Pancreas (tissue), 10 donors: Measurements from ENCODE around the gene HSD17B12. TPM values are rescaled to one million over a fixed set of nuclear protein-coding genes. Genes with fewer than 3 reads are reported as not detected.
"Not testable (repeated sequence)": the region's sequence is repeated elsewhere in the genome, so short reads cannot be mapped to it uniquely, and the experiment has no call there.

ENCODE experiments used
- ATAC-seq, 4 donors: fragments of 200-7000 bp; cut with Tn5 transposase; one replicate each; pipeline versions ENCODE4 v1.8.0 to v1.9.1; 2020; ENCODE audit warnings: mild to moderate bottlenecking in 4 of 4, moderate library complexity in 4 of 4
- DNase-seq, 6 donors: peaks; one replicate each; pipeline ENCODE4 v3.0.0-alpha.2; 2020
- FAIRE-seq: peaks from 2 replicates; lab custom pipeline; 2012; peaks lifted over from hg19 to GRCh38; lab: Jason Lieb, UNC
- H3K27ac ChIP-seq, 4 donors: fragments of 200-600 bp; sonication (generic); 1 replicate in 3 of 4; 2 replicates in 1 of 4; pipeline versions ENCODE4 v1.5.0 to v1.8.0; 2020
- H3K27me3 ChIP-seq, 4 donors: fragments of 200-600 bp; one replicate each; pipeline ENCODE4 v1.8.0; 2021
- H3K36me3 ChIP-seq, 3 donors: fragments of 200-600 bp; sonication (generic) in 1 of 3; one replicate each; pipeline versions ENCODE4 v1.5.0 to v1.8.0; 2020 to 2021
- H3K4me1 ChIP-seq, 3 donors: fragments of 200-600 bp; one replicate each; pipeline ENCODE4 v1.8.0; 2021
- H3K4me3 ChIP-seq, 4 donors: fragments of 200-600 bp; sonication (generic) in 2 of 4; one replicate each; pipeline versions ENCODE4 v1.5.0 to v1.8.0; 2020 to 2021
- H3K9me3 ChIP-seq, 4 donors: fragments of 200-600 bp; one replicate each; pipeline ENCODE4 v1.8.0; 2021
- WGBS, 2 donors: extraction: QIAGEN DNeasy Blood & Tissue Kit; methylation state at CpG; one replicate each; pipeline ENCODE4 v1.1.7; 2013; 5-methylcytosine and 5-hydroxymethylcytosine counted together
- intact Hi-C, 3 donors: fragments of 100-400 bp; cut with DNase I; formaldehyde crosslinking; loops; one replicate each; pipeline versions ENCODE4 v1.11.1 to v1.14.2; 2022
- polyA plus RNA-seq, 2 donors: library from polyadenylated mRNA; stranded (reverse); fragments of 200-250 nt; gene quantifications; one replicate each; pipeline ENCODE4 v1.2.3, GENCODE V29; 2013
- total RNA-seq, 6 donors: library from RNA; stranded (reverse); fragmentation: NEBNext Ultra II Directional in 4 of 6; extraction: Animal tissue kit (Norgen Biotek cat#: 25700) in 4 of 6; gene quantifications; one replicate each; pipeline versions ENCODE4 v1.2.1 to v1.2.4, GENCODE V29; 2021 to 2023
- TF ChIP-seq, protein P1 (sequence below), 4 donors: fragments of 200-600 bp; sonication (generic) in 3 of 4; IDR thresholded peaks; one replicate each; pipeline versions ENCODE4 v1.5.0 to v1.8.0; 2021; ENCODE audit warnings: antibody characterized with exemption in 4 of 4
- donor health status: healthy with polysubstance abuse.
- donor health status: DM: no; HTN: no; CAD: no; lungs with moderate emphysema.
- donor health status: DM: no; HTN: no; CAD: no.
- donor health status: control.
- donor health status: control.
- donor health status: Bipolar disorder and iron deficiency.
- donor health status: DM: yes; HTN: yes; CAD: no.
- donor health status: DM: no; HTN: no; CAD: no.
- donor health status: DM: no; HTN: no; CAD: no.
- donor health status: DM: yes; HTN: yes; CAD: no.

HSD17B12 gene
- total and polyA plus RNA-seq, 8 donors = 21.0 to 51.9 (median 38.9) TPM

DNA sequence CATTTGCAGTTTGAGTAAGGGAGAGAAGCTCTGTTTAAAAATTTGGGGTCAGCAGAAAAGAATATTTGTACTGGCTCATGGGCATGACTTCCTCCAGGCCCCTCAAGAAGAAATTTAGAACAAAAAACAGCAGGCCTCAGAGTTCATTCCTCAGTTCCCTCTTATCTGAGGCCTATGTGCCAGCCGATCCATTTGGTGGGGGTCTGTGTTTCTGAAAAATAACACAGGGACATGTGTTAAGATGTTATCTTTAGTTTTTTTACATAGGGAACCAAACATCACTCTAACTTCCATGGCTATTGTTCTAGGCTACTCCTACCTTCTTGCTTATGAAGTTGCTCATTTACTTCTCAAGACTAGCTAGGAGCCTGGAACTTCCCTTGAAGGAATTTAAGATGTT, 16.2 kb upstream of the HSD17B12 start:
- intact Hi-C loops = no loop called here
- Histone ChIP-seq H3K27me3 (no peaks in the 10 kb centered on the region), H3K27ac (no peak overlapping the region), H3K9me3 (no peaks in the 10 kb centered on the region), H3K4me3 (no peak overlapping the region), H3K4me1 (no peaks in the 10 kb centered on the region), H3K36me3 (no peaks in the 10 kb centered on the region)
- 51 to 75% methylated on average over 1 of the region's 1 CpG for WGBS, 2 donors
- TF ChIP-seq, protein P1, sequence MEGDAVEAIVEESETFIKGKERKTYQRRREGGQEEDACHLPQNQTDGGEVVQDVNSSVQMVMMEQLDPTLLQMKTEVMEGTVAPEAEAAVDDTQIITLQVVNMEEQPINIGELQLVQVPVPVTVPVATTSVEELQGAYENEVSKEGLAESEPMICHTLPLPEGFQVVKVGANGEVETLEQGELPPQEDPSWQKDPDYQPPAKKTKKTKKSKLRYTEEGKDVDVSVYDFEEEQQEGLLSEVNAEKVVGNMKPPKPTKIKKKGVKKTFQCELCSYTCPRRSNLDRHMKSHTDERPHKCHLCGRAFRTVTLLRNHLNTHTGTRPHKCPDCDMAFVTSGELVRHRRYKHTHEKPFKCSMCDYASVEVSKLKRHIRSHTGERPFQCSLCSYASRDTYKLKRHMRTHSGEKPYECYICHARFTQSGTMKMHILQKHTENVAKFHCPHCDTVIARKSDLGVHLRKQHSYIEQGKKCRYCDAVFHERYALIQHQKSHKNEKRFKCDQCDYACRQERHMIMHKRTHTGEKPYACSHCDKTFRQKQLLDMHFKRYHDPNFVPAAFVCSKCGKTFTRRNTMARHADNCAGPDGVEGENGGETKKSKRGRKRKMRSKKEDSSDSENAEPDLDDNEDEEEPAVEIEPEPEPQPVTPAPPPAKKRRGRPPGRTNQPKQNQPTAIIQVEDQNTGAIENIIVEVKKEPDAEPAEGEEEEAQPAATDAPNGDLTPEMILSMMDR (IDR thresholded peaks at IDR 0.05) = no peak
- DNase-seq = no peak
- FAIRE-seq = no peak
- no peak for ATAC-seq

DNA sequence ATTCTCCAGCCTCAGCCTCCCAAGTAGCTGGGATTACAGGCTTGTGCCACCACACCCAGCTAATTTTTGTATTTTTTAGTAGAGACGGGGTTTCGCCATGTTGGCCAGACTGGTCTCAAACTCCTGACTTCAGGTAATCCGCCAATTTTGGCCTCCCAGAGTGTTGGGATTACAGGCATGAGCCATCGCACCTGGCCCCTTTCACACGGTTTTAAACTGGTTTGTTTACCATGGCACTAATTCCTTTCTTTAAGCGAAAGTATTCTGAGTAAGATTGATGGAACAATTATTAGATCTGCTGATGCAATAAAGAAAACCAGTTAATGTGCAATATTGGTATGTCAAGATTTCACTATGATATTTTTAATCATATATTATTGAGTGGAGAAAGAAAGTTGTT, 9.3 kb upstream of the HSD17B12 start:
- peak in 2 of 4 donors; percentile 70 to 75 for ATAC-seq
- intact Hi-C loops, H3K27ac ChIP-seq, H3K4me1 ChIP-seq, H3K36me3 ChIP-seq, FAIRE-seq, H3K27me3 ChIP-seq, H3K9me3 ChIP-seq, H3K4me3 ChIP-seq: not testable (repeated sequence)
- WGBS, 2 donors = 26% methylated on average over 6 of the region's 6 CpGs
- DNase-seq = peak in 4 of 6 donors; percentile 21 to 67 (median 62)

DNA sequence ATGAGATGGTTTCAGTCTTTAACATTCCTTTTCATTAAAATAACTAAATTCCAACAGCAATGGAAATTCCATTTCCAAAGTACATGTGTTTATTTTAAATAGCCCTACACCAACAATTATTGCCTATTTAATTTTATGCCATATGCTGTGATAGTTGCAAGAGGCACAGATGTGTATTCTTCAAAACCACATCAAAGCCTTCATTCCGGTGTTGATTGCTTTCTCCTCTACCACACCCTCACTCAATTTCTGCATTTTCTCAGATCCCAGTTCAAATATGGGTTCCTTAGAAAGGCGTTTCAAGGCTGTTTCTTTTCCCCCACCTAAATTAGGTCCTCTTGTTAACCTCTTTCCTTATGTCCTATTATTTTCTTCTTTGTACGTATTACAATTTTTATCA, 6.0 kb upstream of the HSD17B12 start:
- Histone ChIP-seq H3K27me3 (no peaks in the 10 kb centered on the region), H3K4me1 (peaks cover 0 to under 1% (median 0%) of the 10 kb centered on the region in 3 donors), H3K27ac (no peak overlapping the region), H3K4me3 (no peak overlapping the region), H3K9me3 (no peaks in the 10 kb centered on the region), H3K36me3 (no peaks in the 10 kb centered on the region)
- TF ChIP-seq, protein P1 (IDR thresholded peaks at IDR 0.05) = no peak
- 62 to 67% methylated on average over 3 of the region's 3 CpGs for WGBS, 2 donors
- ATAC-seq (no peak), FAIRE-seq (no peak), DNase-seq (no peak)
- intact Hi-C loops = no loop called here

DNA sequence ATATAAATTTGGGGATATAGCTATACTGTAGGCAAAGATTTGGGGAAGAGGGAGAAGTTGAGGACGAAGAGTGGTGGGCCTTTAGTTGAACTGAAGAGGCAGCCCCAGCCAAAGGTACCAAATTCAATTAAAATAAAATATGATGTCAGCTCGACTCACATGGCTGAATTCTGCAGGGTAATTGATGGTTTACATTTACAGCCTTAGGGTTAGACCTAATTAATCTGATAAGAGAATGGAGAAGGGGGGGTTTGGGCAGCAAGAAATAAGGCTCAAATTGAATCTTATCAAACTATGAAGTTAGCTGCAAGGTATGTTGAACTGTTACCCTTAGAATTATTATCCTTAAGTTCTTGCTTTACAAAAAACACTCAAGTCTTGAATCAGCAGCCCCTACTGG, 3.6 kb upstream of the HSD17B12 start:
- Histone ChIP-seq H3K9me3 (no peaks in the 10 kb centered on the region), H3K27ac (no peak overlapping the region), H3K27me3 (no peaks in the 10 kb centered on the region), H3K36me3 (no peaks in the 10 kb centered on the region), H3K4me3 (no peak overlapping the region), H3K4me1 (peaks cover 0 to 6% (median 0%) of the 10 kb centered on the region in 3 donors)
- ATAC-seq = no peak
- TF ChIP-seq, protein P1 (IDR thresholded peaks at IDR 0.05) = no peak
- FAIRE-seq = no peak
- intact Hi-C loops = no loop called here
- DNase-seq = no peak
- WGBS, 2 donors = 31 to 39% methylated on average over 2 of the region's 2 CpGs

DNA sequence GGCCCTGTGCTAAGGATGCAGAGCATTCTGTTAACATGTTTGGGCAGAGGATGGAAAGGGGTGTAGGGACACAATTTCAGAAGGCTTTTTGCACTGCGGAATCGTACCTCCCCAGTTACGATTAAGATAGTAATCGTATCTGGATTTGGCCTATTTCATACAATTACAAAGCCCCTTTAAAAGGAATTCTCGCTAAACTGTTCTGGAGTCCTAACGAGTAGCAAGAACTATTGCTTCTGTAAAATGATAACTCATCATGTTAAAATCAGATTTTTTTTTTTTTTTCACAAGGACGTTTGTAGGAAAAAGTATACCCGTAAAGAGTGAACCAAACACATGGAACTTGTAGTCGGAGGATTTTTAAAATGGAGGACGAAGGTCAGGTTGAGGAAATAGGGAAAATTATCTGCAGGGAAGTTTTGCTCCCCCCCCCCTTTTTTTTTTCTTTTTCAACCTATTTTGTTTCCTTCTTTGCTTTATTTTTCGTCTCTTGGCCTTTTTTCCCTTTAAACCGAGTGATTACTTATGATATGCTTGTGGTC, 934 bp downstream of the HSD17B12 start:
- ATAC-seq = no peak
- Histone ChIP-seq H3K36me3 (no peaks in the 10 kb centered on the region), H3K27me3 (no peaks in the 10 kb centered on the region), H3K27ac (peak overlapping the region; percentile 69 to 95 (median 84)), H3K4me3 (peak overlapping the region; percentile 71 to 94 (median 86)), H3K9me3 (no peaks in the 10 kb centered on the region), H3K4me1 (peaks cover 0 to 22% (median 3%) of the 10 kb centered on the region in 3 donors)
- intact Hi-C loops = no loop called here
- FAIRE-seq = no peak
- WGBS, 2 donors = 2 to 3% methylated on average over 12 of the region's 12 CpGs
- TF ChIP-seq, protein P1 (IDR thresholded peaks at IDR 0.05) = no peak
- no peak for DNase-seq

DNA sequence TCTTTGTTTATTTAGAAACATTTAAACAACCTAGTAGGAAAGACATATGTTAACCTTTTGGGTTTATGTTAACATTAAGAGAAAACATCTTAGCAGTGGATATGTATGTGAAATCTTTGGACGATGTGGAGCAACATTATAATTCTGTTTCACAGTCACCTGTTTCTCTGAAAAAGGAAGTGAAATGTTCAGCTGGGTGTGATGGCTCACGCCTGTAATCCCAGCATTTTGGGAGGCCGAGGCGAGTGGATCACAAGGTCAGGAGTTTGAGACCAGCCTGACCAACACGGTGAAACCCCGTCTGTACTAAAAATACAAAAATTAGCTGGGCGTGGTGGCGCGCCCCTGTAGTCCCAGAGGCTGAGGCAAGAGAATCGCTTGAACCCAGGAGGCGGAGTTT, 1.5 kb downstream of the HSD17B12 start:
- H3K27me3 ChIP-seq, H3K9me3 ChIP-seq, DNase-seq, H3K36me3 ChIP-seq, FAIRE-seq, intact Hi-C loops, ATAC-seq: not testable (repeated sequence)
- Histone ChIP-seq H3K4me3 (peak overlapping the region in 2 of 4 donors; percentile 91 to 94), H3K27ac (peak overlapping the region in 2 of 4 donors; percentile 89 to 95), H3K4me1 (peaks cover 0 to 22% (median 3%) of the 10 kb centered on the region in 3 donors)
- WGBS, 2 donors = 85 to 88% methylated on average over 11 of the region's 11 CpGs
